Measurements from ENCODE around the gene BAIAP2L2.

GRCh38 chr22:38080474-38080849, 30.0 kb downstream of the BAIAP2L2 start:
- TF ChIP-seq CTCF (conservative IDR thresholded peaks at IDR 0.05; ENCODE audit: low read depth in 2 of 2) (0 out of 4 replicates have a peak, but pooled peaks of 1 of the 2 experiments have one; percentile 13), EZH2 (IDR thresholded peaks at IDR 0.05; ENCODE audit: low read depth, unreplicated experiment) (no peak)
